Glomerular endothelial cell (primary cell): ENCODE measurements around the gene CALML6. TPM values are rescaled to one million over a fixed set of nuclear protein-coding genes. Genes with fewer than 3 reads are reported as not detected.
"Not testable (repeated sequence)": the region's sequence is repeated elsewhere in the genome, so short reads cannot be mapped to it uniquely, and the experiment has no call there.

Experiments used
- DNase-seq: peaks from one replicate; pipeline ENCODE4 v3.0.0-alpha.2; 2011; ENCODE audit warnings: low read depth, low spot score; ENCODE audit errors: extremely low read depth
- total RNA-seq: library from RNA; depleted of rRNA; stranded (reverse); fragments of >200 nt; gene quantifications from 2 replicates; pipeline ENCODE4 v1.2.3, GENCODE V29; 2015

Gene CALML6
- total RNA-seq = 0.18 and 1.4 TPM in 2 replicates

- no peak for DNase-seq
Measured at GRCh38 chr1:1914971-1915692, at the start of gene CALML6. Gene CALML6 (plus strand): TSS chr1:1915260. CDS start chr1:1915281, 21 bp downstream.

- no peak for DNase-seq
Measured at GRCh38 chr1:1867164-1867563, 47.9 kb upstream of the CALML6 start.

- no peak for DNase-seq
Measured at GRCh38 chr1:1869469-1869868, 45.6 kb upstream of the CALML6 start.

- DNase-seq = no peak
Measured at GRCh38 chr1:1872329-1872994, 42.6 kb upstream of the CALML6 start.

- DNase-seq = no peak
Measured at GRCh38 chr1:1873186-1873585, 41.9 kb upstream of the CALML6 start.

- no peak for DNase-seq
Measured at GRCh38 chr1:1874901-1875300, 40.2 kb upstream of the CALML6 start.

- no peak for DNase-seq
Measured at GRCh38 chr1:1875932-1876331, 39.1 kb upstream of the CALML6 start.

GRCh38 chr1:1876335-1876930, 38.6 kb upstream of the CALML6 start:
- no peak for DNase-seq

- no peak for DNase-seq
Measured at GRCh38 chr1:1877865-1878436, 37.1 kb upstream of the CALML6 start.

- DNase-seq = no peak
Measured at GRCh38 chr1:1879942-1880341, 35.1 kb upstream of the CALML6 start.

GRCh38 chr1:1880617-1881312, 34.3 kb upstream of the CALML6 start:
- no peak for DNase-seq

GRCh38 chr1:1881727-1882126, 33.3 kb upstream of the CALML6 start:
- no peak for DNase-seq

GRCh38 chr1:1883092-1883873, 31.8 kb upstream of the CALML6 start:
- no peak for DNase-seq

- DNase-seq = not testable (repeated sequence)
Measured at GRCh38 chr1:1883890-1884289, 31.2 kb upstream of the CALML6 start.

GRCh38 chr1:1889090-1889750, 25.8 kb upstream of the CALML6 start:
- no peak for DNase-seq

GRCh38 chr1:1889847-1890505, 25.1 kb upstream of the CALML6 start:
- DNase-seq = no peak

GRCh38 chr1:1890506-1891348, 24.3 kb upstream of the CALML6 start, which contains the start of gene GNB1:
Gene GNB1 (minus strand): TSS chr1:1891087. CDS start chr1:1825453, 65,634 bp downstream.
- DNase-seq = no peak
